ENCODE data around the gene PLXNC1.

- no peak for TF ChIP-seq EZH2 (IDR thresholded peaks at IDR 0.05; ENCODE audit: insufficient read depth, poor library complexity, severe bottlenecking)
- TF ChIP-seq EZH2phosphoT487 (IDR thresholded peaks at IDR 0.05; ENCODE audit: insufficient read depth, low read depth): no peak
These were observed 4.1 kb downstream of the PLXNC1 start for GRCh38 chr12:94152292-94153078.
